ENCODE measurements around the gene LACTB.

Gene LACTB

DNA sequence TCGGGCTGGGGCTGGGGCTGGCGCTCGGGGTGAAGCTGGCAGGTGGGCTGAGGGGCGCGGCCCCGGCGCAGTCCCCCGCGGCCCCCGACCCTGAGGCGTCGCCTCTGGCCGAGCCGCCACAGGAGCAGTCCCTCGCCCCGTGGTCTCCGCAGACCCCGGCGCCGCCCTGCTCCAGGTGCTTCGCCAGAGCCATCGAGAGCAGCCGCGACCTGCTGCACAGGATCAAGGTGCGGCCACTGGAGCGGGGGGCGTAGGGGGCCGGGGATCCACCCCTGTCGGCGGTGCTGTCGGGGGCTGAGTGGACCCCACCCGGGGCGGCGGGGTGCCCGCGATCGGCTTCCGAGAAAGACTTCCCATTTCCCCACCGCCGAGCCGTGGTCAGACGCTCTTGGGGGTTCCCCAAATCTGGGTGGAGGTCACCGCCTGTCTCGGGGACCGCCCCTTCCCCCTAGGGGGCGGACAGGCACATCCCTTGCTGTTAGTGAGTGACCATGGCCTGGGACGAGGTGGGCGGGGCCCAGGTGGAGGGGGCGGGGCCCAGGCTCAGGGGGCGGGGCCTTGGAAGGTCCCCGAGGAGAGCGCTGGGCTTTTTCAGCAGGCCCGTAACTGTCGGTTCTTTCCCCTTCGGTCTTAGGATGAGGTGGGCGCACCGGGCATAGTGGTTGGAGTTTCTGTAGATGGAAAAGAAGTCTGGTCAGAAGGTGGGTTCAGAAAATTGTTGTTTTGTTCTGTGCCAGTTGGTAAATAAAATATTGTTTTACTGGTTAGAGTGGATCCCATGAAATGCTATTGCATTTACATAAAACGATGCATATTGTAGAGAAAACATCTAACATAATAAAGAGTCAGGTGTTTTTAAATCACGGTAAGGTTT is 578 bp downstream of the LACTB start:
- DNase-seq (ENCODE audit: low read depth in 4 of 4, low spot score in 1 of 4), result peak; percentile 13 to 85 (median 51)

DNA sequence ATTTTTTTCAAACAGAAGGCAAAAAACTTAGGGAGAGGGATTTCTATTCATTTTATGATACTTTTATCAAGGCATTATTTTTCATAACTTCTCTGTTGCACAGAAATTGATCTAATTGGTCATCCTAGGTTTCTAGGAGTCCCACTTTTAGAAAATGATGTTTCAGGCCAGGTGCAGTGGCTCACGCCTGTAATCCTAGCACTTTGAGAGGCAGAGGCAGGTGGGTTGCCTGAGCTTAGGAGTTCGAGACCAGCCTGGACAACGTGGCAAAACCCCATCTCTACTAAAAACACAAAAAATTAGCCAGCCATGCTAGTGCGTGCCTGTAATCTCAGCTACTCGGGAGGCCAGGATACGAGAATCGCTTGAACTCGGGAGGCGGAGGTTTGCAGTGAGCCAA is 2.8 kb downstream of the LACTB start:
- no peak for DNase-seq (ENCODE audit: low read depth in 4 of 4, low spot score in 1 of 4)

DNA sequence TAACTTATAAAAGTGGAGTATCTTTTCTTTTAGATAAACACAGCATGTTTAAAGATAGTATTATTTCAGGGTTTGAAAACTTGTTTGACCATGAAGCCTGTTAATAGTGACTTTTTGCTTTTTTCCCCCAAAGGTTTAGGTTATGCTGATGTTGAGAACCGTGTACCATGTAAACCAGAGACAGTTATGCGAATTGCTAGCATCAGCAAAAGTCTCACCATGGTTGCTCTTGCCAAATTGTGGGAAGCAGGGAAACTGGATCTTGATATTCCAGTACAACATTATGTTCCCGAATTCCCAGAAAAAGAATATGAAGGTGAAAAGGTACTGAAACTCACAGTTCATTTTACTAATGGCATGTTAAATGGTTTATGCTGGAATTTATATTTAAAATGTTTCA is 5.1 kb downstream of the LACTB start:
- DNase-seq (ENCODE audit: low read depth in 4 of 4, low spot score in 1 of 4), result no peak

DNA sequence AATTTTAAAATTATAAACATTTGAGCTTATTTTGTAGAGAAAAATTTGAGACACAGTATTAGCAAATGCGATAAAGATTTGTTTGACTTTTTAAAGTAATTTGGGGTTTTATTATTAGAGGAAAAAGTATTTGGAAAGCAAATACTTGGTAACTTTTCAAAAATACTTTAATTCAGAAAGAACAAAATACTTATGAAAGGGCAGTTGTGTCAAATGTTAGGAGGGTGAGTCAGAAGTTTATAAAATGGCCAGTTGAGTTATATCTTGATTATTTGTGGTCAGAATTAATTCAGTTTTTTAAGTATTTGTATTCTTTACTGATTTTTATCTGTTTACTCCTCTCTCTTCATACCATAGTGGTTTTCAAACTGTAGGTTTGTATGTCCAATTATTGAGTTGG is 12.1 kb downstream of the LACTB start:
- DNase-seq (ENCODE audit: low read depth in 4 of 4, low spot score in 1 of 4), result no peak

DNA sequence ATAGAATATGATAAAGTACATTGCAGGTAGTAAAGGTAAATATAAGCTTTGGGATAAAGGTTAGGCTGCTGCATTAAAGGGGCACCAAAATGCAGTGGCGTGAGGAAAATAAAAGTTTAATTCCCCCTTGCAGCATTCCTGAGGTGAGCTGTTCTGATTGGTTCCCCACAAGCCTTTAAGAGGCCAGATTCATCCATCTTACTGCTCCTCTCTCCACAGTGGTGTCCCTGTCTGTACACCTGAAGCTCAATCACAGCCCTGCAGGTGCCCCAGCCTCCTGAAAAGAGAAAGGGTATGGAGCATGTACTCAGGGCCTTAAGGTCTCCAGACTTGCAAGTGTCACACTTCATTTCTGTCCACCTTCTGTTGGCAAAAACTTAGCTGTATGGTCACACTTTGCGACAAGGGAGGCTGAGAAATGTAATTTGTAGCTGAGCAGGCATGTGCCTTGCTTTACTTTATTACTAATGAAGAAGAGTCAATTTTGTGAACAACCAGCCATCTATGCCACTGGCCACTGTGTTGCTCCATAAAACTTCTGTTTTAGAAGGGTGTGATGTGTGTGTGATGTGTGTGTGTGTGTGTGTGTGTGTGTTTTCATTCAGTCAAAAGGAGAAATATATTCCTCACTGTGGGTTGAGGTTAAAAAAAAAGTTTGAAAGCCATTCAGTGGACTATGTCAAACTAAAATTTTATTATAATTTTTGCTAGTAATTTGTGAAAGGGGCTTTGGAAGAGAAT is 12.8 kb downstream of the LACTB start:
- DNase-seq (ENCODE audit: low read depth in 4 of 4, low spot score in 1 of 4), result no peak

DNA sequence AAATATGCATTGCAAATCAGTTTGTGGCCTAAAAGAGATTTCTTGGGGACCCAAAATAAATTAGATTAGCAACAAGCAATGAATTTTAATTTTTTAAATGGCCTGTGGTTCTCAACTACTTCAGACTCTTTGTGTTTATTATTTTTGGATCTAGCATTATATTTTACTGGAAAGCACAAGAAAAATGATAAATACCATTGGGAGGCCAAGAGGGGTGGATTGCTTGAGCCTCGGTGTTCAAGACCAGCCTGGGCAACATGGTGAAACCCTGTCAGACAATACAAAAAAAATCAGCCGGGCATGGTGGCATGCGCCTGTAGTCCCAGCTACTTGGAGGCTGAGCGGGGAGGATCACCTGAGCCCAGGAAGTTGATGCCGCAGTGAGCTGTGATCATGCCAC is 13.6 kb downstream of the LACTB start:
- no peak for DNase-seq (ENCODE audit: low read depth in 4 of 4, low spot score in 1 of 4)

DNA sequence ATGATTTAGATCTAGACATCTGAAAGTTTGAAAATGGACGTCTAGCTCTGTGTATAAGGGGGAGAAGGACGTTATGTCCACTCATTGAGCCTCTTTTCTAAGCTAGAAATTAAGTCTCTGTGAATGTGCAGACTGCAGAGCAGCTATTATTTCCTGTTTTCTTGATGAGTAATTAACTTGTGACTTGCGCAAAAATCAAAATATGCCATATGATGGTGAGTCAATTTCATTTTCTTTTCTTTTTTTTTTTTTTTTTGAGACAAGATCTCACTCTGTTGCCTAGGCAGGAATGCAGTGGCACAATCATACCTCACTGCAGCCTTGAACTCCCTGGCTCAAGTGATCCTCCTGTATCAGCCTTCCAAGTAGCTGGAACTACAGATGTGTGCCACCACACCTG is 14.1 kb downstream of the LACTB start:
- no peak for DNase-seq (ENCODE audit: low read depth in 4 of 4, low spot score in 1 of 4)

DNA sequence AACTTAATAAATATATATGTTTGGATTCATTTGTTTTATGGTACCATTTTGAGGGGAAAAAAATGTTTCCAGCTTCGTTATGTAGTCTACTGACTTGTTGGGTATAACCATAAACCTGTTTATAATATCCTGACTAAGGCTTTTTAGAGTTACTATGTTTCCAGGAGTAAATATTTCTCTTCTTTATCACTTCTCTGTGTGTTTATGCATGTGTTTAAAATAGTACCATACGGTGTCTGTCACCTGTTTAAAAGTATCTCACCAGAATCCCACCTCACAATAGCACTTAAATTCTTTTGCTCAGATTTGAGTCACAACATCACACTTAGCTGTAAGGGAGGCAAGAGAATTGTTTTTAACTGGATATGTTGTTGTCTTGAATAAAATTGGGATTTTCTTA is 15.1 kb downstream of the LACTB start:
- DNase-seq (ENCODE audit: low read depth in 4 of 4, low spot score in 1 of 4), result no peak

DNA sequence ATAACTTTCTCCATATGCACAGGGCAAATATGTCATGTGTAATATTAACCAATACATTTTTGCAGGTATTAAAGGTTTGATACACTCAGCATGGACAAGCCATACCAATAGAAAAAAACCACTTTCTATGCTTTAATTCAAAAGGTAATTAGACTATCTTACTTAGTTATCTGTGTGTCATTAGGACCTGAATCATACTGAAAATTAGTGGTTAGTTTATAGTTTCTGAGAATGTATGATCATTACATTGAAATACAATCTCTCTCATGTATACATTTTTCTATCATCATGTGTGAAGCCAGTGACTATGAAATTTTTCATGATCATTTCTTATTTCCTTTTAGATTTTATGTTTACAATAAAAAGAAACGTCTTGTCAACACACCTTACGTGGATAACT is 19.3 kb downstream of the LACTB start:
- DNase-seq (ENCODE audit: low read depth in 4 of 4, low spot score in 1 of 4), result no peak

DNA sequence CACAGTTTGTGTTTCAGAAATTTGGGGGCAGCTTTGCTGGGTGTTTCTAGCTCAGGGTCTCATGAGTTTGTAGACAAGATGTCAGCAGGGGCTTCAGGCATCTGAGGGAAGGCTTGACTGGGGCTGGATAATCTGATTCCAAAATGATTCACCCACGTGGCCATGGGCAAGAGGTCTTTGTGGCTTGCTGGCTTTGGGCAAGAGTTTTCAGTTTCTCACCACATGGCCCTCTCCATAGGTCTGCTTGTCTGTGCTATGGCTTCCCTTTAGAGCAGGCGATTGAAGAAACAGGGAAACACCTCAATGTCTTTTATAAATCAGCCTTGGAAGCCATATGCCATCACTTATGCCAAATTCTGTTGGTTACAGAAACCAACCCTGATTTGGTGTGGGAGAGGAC is 23.8 kb downstream of the LACTB start:
- no peak for DNase-seq (ENCODE audit: low read depth in 4 of 4, low spot score in 1 of 4)

DNA sequence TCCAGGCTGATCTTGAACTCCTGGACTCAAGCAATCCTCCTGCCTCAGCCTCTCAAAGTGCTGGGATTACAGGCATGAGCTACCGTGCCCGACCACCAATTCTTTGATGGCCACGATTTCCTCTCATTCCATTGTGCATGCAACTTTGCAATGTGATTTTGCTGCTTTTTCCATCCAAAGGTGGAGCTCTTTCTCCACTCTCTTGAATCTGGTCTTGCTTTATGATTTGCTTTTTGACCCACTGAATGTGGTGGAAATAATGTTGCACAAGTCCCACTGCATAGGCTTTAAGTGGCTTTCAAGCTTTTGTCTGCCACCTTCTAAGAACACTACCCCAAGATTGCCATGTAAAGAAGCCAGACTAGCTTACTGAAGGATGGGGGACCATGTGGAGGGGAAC is 25.0 kb downstream of the LACTB start:
- no peak for DNase-seq (ENCODE audit: low read depth in 4 of 4, low spot score in 1 of 4)

DNA sequence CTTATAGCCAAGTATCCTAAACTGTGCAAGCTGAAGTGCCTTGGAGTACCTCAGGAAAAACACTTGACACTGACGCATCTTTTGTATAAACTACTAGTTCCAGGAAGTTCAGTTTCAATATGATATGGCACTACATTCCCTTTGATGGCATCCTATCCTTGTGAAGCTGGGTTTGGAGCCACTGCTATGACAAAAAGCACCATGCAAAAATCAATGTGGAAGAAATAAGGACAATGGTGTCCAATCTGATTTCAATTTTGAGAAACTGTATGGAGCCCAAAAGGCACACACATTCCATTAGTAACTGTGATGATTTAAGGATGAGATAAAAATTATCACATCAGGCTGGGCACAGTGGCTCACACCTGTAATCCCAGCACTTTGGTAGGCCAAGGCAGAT is 30.0 kb downstream of the LACTB start:
- DNase-seq (ENCODE audit: low read depth in 4 of 4, low spot score in 1 of 4), result no peak

DNA sequence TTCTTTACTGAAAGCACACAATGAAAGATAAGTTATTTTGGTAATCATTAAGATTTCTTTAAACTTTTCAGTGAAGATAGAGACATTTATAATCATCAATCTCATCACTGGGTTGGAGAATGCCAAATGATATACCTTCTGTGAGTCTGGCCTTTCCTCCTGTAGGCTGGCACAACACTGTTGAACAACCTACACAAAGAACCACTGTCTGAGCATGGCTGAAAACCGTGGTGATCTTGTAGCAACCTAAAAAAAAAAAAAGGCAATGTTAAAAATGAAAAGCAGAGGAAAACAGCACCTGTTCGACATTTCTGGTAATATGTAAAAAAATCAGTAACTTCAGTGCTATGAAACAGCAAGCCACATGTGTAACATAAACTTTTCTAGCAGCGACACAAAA is 33.8 kb downstream of the LACTB start:
- DNase-seq (ENCODE audit: low read depth in 4 of 4, low spot score in 1 of 4), result no peak

DNA sequence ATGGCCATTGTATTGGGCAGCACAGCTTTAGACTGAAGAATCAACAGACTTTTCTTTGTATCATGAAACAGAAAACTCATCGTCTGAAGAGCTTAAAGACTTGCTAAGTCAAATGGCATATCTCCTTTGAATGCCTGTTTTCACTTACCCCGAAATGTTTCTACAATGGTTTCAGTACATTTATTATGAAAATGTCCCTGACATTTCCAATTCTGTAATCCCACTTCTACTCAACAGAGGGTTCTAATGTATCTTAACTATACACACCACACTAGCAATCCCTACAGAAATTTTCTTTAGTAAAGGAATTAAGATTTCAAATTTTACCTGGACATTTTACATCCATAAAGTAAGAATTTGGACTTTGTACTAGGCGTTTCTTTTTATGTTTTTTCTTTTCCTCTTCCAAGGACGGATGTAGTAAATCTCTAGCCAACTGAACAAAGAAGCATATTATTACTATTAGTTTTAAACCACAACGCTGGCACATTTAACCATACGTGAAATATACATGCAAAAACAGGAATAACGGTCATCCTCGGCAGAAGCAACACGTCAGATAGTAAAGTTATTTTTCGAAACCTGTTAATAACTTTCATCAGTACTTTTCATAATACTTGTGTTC is 34.5 kb downstream of the LACTB start:
- no peak for DNase-seq (ENCODE audit: low read depth in 4 of 4, low spot score in 1 of 4)

DNA sequence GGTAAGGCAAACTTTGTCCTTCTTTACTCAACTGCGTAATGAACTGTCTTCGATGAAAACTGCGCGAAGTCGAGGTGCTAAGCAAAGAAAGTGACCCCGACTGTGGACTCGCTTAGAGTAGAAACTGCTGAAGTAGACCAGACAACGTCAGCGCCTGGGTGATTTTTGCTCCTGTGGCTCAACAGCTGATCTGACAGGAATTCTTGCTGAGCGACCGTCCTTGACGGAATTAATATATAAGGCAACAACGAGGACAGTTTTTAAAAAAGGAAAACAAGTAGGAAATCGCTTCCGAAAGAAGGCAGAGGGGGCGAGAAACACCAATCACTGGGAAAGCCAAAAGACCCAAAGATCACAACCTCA is 35.1 kb downstream of the LACTB start:
- DNase-seq (ENCODE audit: low read depth in 4 of 4, low spot score in 1 of 4), result no peak

DNA sequence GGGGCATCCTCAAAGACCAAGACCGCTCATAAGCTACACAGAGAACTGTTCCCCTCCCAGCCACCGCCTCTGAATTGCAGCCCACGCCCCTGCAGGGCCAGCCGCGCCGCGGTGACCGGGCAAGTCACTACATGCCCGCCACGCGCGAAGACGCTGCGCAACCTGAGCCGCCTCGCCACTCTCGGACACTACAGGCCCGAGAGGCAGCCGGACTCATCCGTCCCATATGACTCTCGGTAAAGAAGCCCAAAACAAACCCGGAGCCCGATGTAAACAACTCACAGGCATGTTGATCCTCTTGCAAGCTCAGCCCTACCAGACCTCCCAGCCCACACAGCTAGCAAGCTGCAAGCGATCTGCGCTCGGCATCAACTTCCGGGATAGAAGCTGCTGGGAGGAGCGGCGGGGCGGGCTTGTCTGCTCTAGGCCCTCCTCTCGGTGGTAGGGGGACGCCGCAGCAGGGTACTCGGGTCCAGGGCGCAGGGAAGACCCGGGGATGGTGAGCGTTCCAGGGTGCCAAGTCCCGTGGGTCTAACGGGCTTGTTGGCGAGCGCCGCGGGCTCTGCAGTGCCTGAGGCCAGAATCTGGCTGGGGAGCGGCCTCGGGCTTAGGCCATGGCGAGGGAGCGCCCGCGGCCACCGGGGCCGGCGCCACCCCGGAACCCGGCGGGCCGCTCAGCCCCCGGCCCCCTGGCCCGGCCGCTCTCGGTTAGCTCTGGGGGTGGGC is 35.6 kb downstream of the LACTB start, which contains the start of gene RPS27L:
Gene RPS27L, minus strand, starts transcription at position 360 of the 726 bp plus-strand sequence. Its CDS starts 72 bp downstream, at position 288.
- peak; percentile 71 to 83 (median 76) for DNase-seq (ENCODE audit: low read depth in 4 of 4, low spot score in 1 of 4)

DNA sequence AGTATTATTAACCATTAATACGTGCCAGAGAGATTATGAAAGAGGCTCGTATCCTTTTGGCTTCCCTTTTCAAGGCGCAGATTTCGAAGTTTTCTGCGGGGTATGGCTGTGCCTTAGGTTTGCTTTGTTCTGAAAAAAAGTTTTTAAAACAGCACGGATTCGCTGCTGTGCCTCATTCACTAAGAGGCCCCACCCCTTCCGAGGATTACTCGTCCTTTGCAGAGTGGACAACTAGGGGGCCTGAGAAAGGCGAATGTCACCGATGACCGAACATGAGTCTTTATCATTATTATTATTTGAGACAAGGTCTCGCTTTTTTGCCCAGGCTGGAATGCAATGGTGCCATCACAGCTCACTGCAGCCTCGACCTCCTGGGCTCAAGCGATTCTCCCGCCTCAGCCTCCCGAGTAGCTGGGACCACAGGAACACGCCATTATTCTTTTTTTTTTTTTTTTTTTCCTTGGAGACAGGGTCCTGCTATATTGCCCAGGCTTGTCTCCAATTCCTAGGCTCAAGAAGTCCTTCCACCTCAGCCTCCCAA is 36.3 kb downstream of the LACTB start:
- no peak for DNase-seq (ENCODE audit: low read depth in 4 of 4, low spot score in 1 of 4)

DNA sequence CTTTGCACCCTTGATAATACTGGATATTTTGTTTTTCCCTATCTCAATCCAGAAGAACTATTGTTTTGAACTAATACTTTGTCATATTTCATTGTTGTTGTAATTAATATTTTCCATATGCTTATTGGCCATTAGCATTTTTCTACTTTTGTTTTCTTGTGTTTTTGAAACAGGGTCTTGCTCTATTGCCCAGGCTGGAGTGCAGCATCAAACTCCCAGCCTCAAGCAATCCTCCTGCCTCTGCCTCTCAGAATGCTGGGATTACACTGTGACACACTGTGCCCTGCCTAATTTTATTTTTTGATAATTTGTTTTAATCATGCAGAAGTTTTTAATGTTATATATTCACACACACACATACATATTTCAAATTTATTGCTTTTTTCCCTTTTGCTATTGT is 39.0 kb downstream of the LACTB start:
- DNase-seq (ENCODE audit: low read depth in 4 of 4, low spot score in 1 of 4), result no peak

DNA sequence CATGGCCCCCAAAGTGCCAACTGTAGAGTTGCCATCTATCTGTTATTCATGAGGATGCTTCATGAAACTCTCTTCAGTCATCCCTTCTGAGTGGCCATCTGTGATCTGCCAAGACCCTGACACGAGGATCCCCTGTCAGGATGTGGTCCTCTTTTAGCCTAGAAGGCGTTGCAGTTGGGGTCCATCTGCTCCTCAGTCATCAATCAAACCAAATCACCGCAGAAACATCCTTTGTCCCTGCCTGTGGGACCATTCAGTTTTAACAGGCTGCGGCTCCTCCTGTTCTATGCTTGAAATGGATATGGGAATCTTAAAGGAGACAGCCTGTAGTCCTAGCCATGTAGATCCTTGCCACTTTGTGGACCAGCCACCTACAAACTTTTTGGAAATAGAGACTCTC is 41.6 kb downstream of the LACTB start:
- DNase-seq (ENCODE audit: low read depth in 4 of 4, low spot score in 1 of 4), result no peak

DNA sequence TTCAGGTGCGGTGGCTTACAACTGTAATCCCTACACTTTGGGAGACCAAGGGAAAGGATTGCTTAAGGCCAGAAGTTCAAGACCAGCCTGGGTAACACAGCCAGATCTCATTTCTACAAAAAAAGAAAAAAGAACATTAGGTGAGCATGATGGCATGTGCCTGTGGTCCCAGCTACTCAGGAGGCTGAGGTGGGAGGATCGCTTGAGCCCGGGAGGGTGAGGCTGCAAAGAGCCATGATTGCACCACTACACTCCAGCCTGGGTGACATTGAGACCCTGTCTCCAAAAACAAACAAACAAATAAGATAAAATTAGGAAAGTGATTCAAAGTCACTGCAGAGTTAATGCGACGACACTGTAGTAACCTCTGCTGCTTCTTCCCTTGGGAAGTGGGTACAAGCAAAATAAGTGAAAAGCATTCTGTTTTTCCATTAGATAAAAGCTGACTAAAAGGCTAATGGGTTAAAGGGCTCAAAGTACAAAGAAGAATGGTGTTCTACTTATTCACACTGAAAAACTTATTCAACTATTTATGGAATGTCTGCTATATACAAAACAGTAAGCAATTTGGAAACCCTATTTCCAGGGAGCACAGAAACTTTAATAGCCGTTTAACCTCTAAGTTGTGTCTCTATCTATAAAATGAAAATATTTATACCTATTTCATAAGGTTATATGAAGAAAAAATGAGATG is 43.7 kb downstream of the LACTB start:
- no peak for DNase-seq (ENCODE audit: low read depth in 4 of 4, low spot score in 1 of 4)

DNA sequence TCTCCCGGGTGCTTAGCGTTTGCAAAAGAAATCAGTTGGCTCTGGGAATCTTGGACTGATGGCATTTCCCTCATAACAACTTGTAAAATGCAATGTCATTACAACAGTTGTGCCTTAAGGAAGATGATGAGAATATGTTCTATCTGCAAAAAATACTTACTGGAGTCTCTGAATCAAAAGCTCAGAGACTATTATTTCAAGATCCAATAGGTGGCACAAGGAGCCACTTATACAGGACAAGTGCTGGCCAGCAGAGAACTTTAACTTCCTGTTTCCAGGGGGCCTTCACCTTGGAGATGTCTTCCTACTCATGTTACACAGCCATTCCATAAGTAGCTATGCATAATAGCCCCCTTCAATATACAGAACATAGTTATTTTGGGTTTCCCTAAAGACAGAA is 44.6 kb downstream of the LACTB start:
- DNase-seq (ENCODE audit: low read depth in 4 of 4, low spot score in 1 of 4), result no peak
